ENCODE data around the gene SH3RF2.

- TF ChIP-seq, protein P1, sequence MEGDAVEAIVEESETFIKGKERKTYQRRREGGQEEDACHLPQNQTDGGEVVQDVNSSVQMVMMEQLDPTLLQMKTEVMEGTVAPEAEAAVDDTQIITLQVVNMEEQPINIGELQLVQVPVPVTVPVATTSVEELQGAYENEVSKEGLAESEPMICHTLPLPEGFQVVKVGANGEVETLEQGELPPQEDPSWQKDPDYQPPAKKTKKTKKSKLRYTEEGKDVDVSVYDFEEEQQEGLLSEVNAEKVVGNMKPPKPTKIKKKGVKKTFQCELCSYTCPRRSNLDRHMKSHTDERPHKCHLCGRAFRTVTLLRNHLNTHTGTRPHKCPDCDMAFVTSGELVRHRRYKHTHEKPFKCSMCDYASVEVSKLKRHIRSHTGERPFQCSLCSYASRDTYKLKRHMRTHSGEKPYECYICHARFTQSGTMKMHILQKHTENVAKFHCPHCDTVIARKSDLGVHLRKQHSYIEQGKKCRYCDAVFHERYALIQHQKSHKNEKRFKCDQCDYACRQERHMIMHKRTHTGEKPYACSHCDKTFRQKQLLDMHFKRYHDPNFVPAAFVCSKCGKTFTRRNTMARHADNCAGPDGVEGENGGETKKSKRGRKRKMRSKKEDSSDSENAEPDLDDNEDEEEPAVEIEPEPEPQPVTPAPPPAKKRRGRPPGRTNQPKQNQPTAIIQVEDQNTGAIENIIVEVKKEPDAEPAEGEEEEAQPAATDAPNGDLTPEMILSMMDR (IDR thresholded peaks at IDR 0.05), result no peak
- TF ChIP-seq POLR2A (IDR thresholded peaks at IDR 0.05), result no peak
Measured at GRCh38 chr5:146069780-146070099, 133.4 kb downstream of the SH3RF2 start.
